SH-SY5Y (cell line): ENCODE measurements around the gene TPX2.

Experiments used
- GATA2 ChIP-seq: IDR thresholded peaks from 2 replicates; pipeline ENCODE4 v1.6.1; 2011; ENCODE audit warnings: mild to moderate bottlenecking, low read depth, low read length
- GATA3 ChIP-seq: IDR thresholded peaks from 2 replicates; pipeline ENCODE4 v1.6.1; 2011; ENCODE audit warnings: low read depth, mild to moderate bottlenecking, low read length, moderate library complexity

TPX2 gene

GRCh38 chr20:31819083-31819784, 80.1 kb downstream of the TPX2 start, which contains the start of gene MYLK2:
Gene MYLK2 (plus strand): TSS chr20:31819356. CDS start chr20:31819581, 225 bp downstream.
- no peak for TF ChIP-seq GATA3
- no peak for TF ChIP-seq GATA2

- TF ChIP-seq GATA3 (no peak), GATA2 (no peak)
Measured at GRCh38 chr20:31820228-31820627, 81.1 kb downstream of the TPX2 start.

GRCh38 chr20:31821427-31821826, 82.3 kb downstream of the TPX2 start:
- TF ChIP-seq GATA2 (no peak), GATA3 (no peak)

GRCh38 chr20:31822421-31823330, 83.6 kb downstream of the TPX2 start:
- no peak for TF ChIP-seq GATA2
- TF ChIP-seq GATA3 = no peak

GRCh38 chr20:31823360-31824124, 84.5 kb downstream of the TPX2 start:
- no peak for TF ChIP-seq GATA2
- TF ChIP-seq GATA3 = no peak

- no peak for TF ChIP-seq GATA2
Measured at GRCh38 chr20:31824125-31824485, 85.0 kb downstream of the TPX2 start.

- no peak for TF ChIP-seq GATA3
- no peak for TF ChIP-seq GATA2
Measured at GRCh38 chr20:31824554-31825313, 85.6 kb downstream of the TPX2 start.

GRCh38 chr20:31826074-31826473, 87.0 kb downstream of the TPX2 start:
- TF ChIP-seq GATA2 (no peak), GATA3 (no peak)

- TF ChIP-seq GATA2 = no peak
- no peak for TF ChIP-seq GATA3
Measured at GRCh38 chr20:31827059-31827458, 88.0 kb downstream of the TPX2 start.

- no peak for TF ChIP-seq GATA3
- TF ChIP-seq GATA2 = no peak
Measured at GRCh38 chr20:31829731-31830130, 90.6 kb downstream of the TPX2 start.

- no peak for TF ChIP-seq GATA2
- no peak for TF ChIP-seq GATA3
Measured at GRCh38 chr20:31830406-31830981, 91.4 kb downstream of the TPX2 start.

GRCh38 chr20:31831211-31831610, 92.1 kb downstream of the TPX2 start:
- TF ChIP-seq GATA3 = no peak
- TF ChIP-seq GATA2 = no peak

- TF ChIP-seq GATA2 (no peak), GATA3 (no peak)
Measured at GRCh38 chr20:31831771-31832306, 92.7 kb downstream of the TPX2 start.
